ENCODE data around the gene KCNJ14.

Gene KCNJ14

GRCh38 chr19:48489608-48490216, 34.3 kb downstream of the KCNJ14 start:
- DNase-seq = peak; percentile 83

- peak; percentile 79 for DNase-seq
Measured at GRCh38 chr19:48490981-48491792, 35.8 kb downstream of the KCNJ14 start.

GRCh38 chr19:48491793-48492123, 36.4 kb downstream of the KCNJ14 start:
- no peak for DNase-seq

DNA sequence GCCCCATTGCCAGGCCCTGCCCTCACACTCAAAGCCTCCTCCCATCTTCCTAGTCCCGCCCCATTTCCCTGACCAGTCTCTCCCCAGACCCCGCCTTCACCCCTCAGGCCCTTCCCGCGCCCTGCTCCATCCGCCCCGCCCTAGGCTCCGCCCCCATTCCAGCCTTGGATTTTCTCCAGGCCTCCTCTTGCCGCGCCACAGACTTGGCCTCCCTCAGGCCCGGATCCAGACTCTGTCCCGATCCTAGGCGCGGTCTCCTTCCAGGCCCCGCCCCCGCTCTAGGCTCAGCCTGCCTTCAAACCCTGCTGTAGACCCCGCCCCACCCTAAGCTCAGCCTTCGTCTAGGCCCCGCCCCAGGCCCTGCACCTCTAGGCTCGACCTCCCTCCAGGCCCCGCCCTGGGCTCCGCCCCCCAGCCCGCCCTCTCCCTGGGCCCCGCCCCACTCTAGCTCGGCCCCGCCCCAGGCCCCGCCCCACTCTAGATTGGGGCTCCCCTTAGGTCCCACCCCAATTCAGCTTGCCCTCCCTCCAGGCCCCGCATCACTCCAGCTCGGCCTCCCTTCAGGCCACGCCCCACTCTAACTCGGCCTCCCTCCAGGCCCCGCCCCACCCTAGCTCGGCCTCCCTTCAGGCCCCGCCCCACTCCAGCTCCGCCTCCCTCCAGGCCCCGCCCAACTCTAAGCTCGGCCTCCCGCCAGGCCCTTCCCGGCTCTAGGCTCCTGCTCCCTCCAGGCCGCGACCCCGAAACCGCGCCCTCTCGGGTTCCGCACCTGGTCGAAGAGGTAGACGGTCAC, 37.7 kb downstream of the KCNJ14 start:
- DNase-seq = peak; percentile 88

- DNase-seq = no peak
Measured at GRCh38 chr19:48493718-48494401, 38.5 kb downstream of the KCNJ14 start.

GRCh38 chr19:48495396-48495795, 40.0 kb downstream of the KCNJ14 start:
- DNase-seq = no peak

- no peak for DNase-seq
Measured at GRCh38 chr19:48496959-48497727, 41.8 kb downstream of the KCNJ14 start.

DNA sequence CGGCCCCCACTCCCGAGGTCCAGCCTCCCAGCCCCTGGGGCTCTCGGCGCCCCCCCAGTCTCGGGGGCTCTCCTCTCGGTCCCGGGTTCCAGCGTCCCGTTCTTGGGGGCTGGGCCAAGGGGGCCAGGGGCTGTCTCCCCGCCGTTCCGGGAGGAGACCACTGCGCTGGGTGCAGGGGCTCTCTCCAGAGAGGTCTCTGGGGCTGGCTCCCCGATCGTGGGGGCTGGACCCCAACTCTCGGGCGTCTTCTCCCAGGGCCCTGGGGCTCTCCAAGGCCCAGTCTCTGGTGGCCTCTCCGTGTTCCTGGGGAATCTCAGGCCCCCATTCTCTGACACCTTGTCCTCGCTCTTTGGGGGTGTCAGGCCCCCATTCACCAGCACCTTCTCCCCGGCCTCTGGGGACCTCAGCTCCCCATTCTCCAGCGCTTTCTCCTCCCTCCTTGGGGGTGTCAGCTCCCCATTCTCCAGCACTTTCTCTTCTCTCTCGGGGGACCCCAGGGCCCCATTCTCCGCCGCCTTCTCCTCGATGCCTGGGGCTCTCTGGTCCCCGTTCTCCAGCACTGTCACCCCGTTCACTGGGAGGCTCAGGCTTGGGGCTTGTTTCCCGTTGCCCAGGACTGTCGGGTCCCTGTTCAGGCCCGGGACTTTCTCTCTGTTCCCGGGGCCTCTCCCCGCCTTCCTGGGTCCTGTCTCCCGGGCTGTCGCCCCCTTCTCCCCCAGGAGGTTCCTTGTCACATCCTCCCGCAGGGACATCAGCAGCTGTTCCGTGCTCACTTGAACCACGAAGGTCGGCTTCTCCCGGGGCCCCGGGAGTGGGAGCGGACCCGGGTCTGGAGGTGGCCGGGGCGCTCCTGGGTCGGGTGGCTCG, 42.6 kb downstream of the KCNJ14 start:
- no peak for DNase-seq

DNA sequence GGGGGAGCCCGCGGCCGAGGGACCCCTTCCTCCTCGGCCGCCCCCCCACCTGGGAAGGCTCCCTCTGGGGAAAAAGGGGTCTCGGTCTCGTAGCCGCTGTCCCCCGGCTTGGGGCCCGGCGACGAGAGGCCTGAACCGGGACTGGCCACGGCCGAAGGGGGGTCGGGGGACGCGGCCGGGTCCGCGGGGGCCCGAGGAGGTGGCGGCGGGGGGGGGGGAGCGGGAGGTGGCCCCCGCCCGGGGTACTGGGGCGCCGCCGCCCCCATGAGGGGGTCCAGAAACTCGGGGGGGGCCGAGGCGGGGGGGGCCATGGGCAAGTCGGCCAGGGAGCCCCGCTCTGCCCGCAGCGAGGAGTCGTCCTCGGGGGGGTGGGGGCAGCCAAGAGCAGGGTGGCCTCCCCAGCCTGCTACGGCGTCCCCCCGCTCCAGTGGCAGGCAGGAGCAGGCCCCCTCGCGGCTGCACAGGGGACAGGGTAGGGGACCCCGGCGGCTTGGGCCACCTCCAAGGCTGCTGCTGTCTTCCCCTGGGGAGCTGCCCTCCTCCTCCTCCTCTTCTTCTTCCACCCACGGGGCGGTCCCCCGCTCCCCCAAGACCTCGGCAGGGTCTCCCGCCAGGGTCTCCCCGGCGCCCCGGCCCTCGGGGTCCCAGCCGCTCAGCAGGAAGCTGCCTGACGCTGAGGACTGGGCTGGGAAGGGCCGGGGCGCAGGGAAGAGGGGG, 43.4 kb downstream of the KCNJ14 start:
- DNase-seq = no peak

DNA sequence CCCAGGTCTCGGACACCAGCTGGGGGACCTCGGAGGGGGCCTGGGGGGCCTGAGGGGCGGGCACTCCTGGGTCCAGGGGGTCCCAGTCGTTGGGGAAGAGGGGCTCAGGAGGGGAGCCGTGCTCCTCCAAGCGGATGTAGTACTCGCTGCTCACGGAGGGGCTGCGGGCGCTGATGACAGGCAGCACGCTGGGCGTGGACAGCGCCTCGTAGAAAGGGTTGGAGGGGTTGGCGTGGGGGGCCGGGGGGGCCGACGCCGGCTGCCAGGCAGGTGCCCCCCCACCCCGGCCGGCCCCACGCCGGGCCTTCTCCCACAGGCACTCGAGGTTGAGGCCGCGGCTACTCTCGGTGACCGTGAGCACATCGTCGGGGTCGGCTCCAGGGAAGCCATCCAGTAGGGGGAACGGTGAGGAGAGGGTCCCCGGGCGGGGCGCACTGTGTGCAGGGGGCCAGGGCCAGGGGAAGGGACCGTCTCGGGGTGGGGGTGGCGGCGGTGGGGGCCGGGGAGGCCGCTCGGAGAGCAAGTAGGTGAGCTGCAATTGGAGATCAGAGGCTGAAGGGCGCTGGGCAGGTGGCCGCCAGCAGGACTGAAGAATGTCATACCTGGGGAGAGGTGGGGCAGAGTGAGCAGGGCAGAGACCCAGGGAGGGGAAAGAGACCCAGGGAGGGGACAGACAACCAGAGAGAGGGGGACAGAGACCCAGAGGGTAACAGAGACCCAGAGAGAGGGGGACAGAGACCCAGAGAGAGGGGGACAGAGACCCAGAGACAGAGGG, 44.1 kb downstream of the KCNJ14 start:
- no peak for DNase-seq

GRCh38 chr19:48500830-48501493, 45.6 kb downstream of the KCNJ14 start:
- no peak for DNase-seq

- peak; percentile 84 for DNase-seq
Measured at GRCh38 chr19:48501494-48502349, 46.3 kb downstream of the KCNJ14 start.

GRCh38 chr19:48502350-48503018, 47.1 kb downstream of the KCNJ14 start:
- no peak for DNase-seq

GRCh38 chr19:48506138-48506733, 50.9 kb downstream of the KCNJ14 start:
- peak; percentile 76 for DNase-seq

- no peak for DNase-seq
Measured at GRCh38 chr19:48507911-48508439, 52.6 kb downstream of the KCNJ14 start.

GRCh38 chr19:48508729-48509411, 53.5 kb downstream of the KCNJ14 start:
- DNase-seq = no peak
